OCI-LY1 (cell line): ENCODE results near the gene MYH16.

Source experiments
- EZH2 ChIP-seq: fragments of 200-600 bp; sonication (generic), shearing (Covaris generic); IDR thresholded peaks from 2 replicates; pipeline ENCODE4 v1.8.0; 2017; ENCODE audit warnings: borderline replicate concordance, mixed run types, mild to moderate bottlenecking, antibody characterized with exemption, low read length, moderate library complexity, mixed read lengths
- TF ChIP-seq, protein P1 (sequence below): fragments of 200-600 bp; sonication (generic), shearing (Covaris generic); IDR thresholded peaks from 2 replicates; pipeline ENCODE4 v1.5.1; 2017; ENCODE audit warnings: mild to moderate bottlenecking, antibody characterized with exemption, low read length, moderate library complexity, mixed read lengths

DNA sequence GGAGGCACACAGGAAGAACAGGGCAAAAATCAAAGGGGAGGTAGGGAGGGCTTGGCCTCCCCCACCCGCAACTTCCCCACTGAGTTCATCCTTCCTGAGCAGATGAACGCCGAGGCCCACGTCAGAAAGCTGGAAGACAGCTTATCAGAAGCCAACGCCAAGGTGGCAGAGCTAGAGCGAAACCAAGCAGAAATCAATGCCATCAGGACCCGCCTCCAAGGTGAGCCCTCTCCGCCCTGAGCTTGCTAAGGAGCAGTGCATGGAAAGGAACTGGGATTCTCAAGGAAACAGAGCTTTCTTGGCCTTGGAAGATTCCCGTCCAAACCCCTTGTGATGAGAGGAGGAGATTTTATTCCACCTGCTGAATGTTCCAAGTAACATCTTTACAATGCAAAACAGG, 16.5 kb downstream of the MYH16 start:
- TF ChIP-seq, protein P1, sequence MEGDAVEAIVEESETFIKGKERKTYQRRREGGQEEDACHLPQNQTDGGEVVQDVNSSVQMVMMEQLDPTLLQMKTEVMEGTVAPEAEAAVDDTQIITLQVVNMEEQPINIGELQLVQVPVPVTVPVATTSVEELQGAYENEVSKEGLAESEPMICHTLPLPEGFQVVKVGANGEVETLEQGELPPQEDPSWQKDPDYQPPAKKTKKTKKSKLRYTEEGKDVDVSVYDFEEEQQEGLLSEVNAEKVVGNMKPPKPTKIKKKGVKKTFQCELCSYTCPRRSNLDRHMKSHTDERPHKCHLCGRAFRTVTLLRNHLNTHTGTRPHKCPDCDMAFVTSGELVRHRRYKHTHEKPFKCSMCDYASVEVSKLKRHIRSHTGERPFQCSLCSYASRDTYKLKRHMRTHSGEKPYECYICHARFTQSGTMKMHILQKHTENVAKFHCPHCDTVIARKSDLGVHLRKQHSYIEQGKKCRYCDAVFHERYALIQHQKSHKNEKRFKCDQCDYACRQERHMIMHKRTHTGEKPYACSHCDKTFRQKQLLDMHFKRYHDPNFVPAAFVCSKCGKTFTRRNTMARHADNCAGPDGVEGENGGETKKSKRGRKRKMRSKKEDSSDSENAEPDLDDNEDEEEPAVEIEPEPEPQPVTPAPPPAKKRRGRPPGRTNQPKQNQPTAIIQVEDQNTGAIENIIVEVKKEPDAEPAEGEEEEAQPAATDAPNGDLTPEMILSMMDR, result no peak
- TF ChIP-seq EZH2, result no peak
